CD4-positive, alpha-beta T cell treated with Interleukin-15 for 1 hour (primary cell): Measurements from ENCODE around the gene ZSCAN29.

ENCODE experiments used
- DNase-seq: peaks from one replicate; pipeline ENCODE4 v3.0.0-alpha.2; 2020

Gene ZSCAN29

DNA sequence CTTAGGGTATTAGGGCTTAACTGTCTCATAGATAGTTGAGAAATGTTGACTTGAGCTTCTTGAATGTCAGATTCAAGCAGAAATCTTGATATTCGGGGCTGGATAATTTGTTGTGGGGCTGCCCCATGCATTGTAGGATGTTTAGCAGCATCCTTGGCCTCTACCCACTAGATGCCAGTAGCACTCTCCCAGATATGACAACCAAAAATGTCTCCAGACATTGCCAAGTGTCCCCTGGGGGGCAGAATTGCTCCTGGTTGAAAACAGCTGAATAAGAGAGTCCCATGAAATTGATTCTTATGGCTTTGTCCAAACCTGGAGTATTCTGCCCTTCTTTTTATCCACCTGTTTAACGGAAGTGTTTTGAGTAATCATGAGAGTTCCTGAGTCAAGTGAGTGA lies 24.5 kb downstream of the ZSCAN29 start:
- DNase-seq = no peak

DNA sequence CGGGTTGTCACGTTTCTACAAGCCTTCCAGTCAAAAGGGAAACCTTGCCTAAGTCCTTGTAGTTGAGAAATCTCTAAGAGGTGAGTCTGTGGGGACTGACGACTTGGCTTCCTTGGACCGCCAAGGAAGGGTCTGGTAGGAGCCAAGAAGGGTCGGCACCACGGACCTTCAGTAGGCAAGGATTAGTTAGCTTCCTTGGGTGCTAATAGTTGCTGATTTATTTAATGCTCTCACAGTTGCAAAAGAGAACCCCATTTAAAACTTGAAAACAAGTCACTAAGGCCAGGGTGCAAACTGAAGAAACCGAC lies 40.1 kb downstream of the ZSCAN29 start:
- no peak for DNase-seq

DNA sequence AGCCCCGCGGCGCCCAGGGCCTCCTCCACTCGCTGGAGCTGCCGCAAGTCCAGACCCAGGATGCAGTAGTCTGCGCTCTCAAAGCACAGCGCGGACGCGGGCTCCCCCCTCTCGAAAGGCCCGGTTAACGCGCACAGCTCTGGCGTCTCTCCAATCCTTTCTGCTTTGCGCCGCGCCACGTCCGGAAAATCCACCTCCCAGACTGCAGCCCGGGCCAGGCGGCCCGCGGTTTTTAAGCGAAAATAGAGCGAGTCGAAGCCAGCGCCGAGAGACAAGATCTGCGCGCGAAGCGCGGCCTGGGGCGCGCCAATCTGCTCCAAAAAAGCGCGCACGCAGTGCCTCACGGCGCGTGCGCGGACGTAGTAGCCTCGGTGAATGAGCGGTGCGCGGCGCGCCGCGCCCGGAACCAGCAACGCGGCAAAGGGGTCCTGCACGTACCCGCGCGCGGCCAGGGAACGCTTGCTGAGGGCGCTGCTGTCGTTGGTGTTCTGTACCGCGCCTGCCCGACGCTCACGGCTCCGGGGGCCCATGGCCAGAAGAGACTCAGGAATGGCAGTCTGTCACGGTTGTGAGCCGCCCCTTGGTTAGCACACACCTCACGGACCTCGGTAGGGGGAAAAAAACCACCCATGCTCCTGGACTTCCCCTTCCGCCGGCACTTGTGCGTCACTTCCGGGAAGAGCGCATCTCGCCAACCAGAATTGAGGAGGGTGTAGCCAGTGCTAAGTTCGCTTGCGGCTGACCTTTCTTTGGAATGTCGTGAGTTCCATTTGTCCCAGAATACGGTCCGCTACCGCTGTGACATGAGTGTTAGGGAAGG lies 40.7 kb downstream of the ZSCAN29 start, which contains the start of gene LCMT2:
TSS of gene LCMT2 (minus strand) at position 614 of the 820 bp plus-strand sequence. CDS start at position 530, 84 bp downstream.
- peak; percentile 93 for DNase-seq

DNA sequence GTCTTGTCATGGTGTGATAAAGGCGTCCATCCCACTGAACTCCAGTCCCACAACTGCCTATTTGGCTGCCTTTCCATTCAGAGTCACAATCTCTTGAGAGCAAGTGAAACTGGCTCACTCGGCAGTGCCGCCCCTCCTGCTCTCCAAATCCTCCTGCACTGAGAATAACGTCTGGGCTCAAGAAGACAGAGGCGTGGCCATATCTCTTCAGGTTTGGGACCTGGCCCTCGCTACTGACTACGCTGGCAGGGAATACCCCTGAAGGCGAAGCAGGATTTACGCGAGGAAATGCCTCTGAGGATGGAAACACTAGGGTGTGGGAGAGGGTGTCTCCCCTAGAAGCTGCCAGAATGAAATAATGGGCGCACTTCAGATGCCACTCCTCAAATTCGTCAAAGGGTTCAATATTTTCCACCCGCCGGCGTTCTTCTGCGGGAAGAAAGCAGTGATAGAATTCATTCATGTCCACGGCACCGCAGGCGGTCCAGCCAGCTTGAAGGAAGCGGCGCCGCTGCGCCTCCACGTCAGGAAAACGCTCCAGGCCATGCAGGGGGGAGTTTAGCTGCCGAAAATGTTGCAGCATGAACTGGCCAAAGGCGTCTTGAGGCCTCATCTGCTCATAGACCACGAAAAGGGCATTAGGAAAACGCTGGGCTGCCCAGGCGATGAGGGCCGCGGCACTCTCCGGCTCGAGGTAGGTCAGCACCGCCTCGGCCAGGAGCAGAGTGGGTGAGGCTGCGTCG lies 41.5 kb downstream of the ZSCAN29 start:
- DNase-seq = no peak

DNA sequence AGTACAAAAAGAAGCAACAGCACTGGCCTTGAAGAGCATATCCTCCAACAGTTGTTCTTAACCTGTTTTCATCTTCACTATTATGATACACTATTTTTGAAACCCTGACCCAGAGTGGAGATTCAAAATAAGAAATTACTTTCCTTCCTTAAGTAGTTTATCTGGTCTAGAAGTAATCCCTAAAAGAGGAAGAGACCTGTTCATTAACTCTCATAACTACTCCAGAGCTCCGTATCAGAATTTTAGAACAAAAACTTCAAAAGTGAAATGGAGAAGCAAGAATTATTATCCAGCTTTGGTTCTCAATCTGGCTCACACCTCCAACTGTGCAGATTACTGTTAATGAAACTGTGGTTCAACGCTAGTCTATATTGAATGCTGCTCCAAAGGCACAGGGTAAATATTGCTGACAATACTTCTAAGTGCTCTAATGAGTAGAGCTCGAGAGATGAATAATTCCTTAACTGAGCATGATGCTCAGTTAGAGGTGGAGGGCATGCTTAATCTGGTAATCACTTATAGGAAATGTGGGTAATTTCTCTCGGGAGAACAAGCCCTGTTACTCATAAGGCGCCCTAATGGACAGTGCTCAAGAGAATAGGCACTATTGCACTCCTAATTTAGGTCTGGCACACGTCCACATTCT lies 45.7 kb downstream of the ZSCAN29 start:
- DNase-seq = no peak

DNA sequence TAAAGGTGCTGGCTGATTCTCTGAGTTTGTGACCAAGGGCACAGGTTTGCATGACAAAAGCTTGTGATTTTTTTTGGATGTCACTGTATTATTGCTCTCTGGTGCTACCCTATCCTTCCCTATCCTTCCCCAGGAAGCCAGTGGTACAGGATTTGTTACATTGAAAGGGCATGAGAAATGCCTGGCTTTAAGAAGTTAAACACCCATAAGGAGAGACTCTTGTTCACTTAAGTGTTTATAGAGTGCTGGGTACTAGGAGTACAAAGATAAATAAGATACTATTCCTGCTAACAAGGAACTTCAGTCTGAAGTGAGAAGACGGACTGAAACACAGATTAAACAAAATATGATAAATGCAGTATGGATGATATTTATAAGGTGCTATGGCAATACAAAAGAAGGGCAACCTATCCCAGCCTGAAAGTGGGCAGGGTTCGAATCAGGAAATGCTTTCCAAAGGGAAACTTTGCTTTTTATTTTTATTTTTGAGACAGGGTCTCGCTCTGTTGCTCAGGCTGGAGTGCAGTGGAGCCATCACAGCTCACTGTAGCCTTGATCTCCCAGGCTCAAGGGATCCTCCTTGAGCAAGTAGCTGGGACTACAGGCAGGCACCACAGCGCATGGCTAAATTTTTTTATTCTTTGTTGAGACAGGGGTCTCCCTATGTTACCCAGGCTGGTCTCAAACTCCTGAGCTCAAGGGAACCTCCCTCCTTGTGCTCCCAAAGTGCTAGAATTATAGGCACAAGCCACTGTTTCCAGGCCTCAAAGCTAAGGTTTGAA lies 51.7 kb downstream of the ZSCAN29 start:
- DNase-seq = no peak

DNA sequence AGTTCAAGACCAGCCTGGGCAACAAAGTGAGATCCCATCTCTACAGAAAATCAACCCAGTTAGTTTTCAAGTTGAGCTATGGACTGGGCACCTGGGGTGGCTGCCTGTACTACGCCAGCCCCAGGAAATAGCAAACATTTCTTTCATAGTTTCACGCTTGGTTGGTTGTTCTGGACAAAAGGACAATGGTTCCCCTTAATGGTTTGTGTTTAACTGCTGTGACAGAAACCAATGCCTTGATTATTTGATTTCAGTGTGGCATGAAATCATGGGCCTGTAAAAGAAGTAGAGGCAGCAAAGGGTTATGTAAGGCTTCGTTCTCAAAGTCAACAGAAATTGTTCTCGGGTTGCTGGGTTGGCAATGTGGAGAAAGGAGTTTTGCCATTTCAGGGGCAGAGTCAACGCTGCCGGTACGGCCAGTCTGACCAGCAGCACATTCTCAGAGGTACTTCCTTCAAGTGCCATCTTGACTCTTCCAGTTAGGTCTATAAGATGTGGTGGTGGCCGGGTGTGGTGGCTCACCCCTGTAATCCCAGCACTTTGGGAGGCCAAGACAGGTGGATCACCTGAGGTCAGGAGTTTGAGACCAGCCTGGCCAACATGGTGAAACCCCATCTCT lies 53.2 kb downstream of the ZSCAN29 start:
- no peak for DNase-seq

DNA sequence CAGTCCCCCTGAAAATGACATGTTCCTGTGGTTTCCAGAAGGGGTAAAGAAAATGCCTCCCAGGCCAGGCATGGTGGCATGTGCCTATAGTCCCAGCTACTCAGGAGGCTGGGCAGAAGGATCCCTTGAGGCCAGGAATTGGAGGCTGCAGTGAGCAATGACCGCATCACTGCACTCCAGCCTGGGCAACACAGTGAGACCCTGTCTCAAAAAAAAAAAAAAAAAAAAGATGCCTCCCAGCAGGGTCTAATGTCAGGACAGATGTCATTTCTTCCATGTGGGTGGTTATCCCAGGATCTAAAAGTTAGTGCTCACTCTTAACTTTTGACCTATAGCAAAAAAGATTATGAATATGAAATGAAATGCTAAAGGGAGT lies 53.9 kb downstream of the ZSCAN29 start:
- DNase-seq = no peak

DNA sequence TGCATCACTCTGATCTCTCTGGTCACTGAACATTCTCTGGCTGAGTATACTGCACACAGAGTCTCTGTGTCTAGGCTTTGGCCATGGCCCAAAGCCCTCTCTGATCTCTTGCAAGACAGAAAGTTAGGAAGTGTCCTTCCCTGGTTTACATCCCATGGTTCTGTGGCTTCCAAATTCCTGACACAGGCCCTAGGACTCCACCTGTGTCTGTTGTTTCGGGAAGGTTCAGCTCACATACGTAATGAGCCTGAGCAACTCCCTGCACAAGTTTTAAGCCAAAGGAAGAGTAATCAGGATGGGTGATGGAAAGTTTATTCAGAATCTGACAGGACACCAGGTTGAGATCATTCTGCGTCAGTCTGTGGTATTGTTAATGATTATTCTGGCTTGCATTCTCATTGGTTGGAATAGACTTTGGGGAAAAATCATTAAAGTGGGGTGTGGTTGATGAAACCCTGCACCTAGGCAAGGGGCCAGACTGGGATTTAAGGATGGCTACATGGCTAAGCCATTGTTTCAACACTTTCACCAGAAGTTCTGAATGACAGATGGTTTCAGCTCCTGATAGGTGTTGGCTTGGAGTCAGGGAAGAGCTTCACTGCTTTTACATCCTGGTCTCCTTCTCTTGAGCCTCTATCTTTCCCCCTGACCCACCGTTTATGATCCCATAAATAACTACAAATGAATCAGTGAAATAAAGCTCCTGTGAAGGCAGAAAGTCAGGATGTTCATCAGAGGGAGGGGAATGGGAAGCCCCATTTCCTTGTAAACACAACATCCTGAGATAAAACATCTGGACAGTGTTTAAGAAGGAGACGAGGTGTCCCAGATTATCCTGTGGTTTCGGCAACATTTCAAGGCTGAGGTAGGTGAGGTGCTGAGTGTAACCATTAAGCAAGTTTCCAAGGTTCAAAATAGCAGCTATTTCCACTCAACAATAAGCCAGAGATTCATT lies 54.5 kb downstream of the ZSCAN29 start:
- DNase-seq = no peak

DNA sequence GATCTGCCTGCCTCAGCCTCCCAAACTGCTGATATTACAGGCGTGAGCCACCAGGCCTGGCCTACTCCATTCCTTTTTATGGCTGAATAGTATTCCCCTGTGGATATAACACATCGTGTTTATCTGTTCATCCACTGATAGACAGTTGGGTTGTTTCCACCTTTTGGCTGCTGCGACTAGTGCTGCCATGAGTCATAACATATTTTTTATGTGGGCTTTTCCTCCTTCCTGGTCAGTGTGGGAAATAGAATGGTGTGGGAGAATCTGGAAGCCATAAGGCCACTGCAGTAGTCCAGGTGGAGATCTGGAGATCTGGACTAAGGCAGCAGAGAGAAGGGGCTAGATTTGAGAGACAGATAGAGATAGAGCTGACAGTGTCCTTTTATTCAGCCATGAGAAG lies 56.7 kb downstream of the ZSCAN29 start:
- DNase-seq = no peak

GRCh38 chr15:43312378-43312777 lies 58.5 kb downstream of the ZSCAN29 start:
- DNase-seq = no peak
